ENCODE data around the gene DYSF.

DYSF gene

DNA sequence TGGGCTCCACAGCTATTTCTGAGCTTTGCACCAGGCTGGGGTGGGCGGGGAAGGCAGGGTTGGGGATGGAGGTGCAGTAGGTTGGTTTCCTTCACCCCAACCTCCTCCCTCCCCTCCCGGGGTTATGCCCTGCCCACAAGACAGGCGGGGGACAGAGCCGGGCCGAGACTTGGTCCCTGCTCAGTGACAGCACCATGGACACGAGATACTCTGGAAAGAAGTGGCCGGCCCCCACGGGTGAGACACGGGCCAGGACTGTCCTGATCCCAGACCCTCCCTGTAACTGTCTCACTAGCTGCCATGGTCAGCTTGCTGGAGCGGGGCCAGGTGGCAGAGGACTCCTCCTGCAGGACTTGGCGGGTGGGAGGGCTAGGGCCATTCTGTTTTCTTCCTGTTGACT, 59.7 kb downstream of the DYSF start:
- DNase-seq (ENCODE audit: low read depth) = no peak
- H3K4me3 ChIP-seq (replicated peaks; ENCODE audit: low read depth, low read length) = no peak overlapping the region
- TF ChIP-seq, protein P1, sequence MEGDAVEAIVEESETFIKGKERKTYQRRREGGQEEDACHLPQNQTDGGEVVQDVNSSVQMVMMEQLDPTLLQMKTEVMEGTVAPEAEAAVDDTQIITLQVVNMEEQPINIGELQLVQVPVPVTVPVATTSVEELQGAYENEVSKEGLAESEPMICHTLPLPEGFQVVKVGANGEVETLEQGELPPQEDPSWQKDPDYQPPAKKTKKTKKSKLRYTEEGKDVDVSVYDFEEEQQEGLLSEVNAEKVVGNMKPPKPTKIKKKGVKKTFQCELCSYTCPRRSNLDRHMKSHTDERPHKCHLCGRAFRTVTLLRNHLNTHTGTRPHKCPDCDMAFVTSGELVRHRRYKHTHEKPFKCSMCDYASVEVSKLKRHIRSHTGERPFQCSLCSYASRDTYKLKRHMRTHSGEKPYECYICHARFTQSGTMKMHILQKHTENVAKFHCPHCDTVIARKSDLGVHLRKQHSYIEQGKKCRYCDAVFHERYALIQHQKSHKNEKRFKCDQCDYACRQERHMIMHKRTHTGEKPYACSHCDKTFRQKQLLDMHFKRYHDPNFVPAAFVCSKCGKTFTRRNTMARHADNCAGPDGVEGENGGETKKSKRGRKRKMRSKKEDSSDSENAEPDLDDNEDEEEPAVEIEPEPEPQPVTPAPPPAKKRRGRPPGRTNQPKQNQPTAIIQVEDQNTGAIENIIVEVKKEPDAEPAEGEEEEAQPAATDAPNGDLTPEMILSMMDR (IDR thresholded peaks at IDR 0.05; ENCODE audit: low read length, missing control alignments) = no peak

- no peak for DNase-seq (ENCODE audit: low read depth)
- TF ChIP-seq, protein P1 (IDR thresholded peaks at IDR 0.05; ENCODE audit: low read length, missing control alignments) = no peak
- H3K4me3 ChIP-seq (replicated peaks; ENCODE audit: low read depth, low read length) = no peak overlapping the region
Observed at GRCh38 chr2:71513721-71514120, 60.4 kb downstream of the DYSF start.

- no peak for DNase-seq (ENCODE audit: low read depth)
- H3K4me3 ChIP-seq (replicated peaks; ENCODE audit: low read depth, low read length) = no peak overlapping the region
- TF ChIP-seq, protein P1 (IDR thresholded peaks at IDR 0.05; ENCODE audit: low read length, missing control alignments) = no peak
Observed at GRCh38 chr2:71516253-71516888, 63.0 kb downstream of the DYSF start.

GRCh38 chr2:71517851-71518250, 64.5 kb downstream of the DYSF start:
- no peak for DNase-seq (ENCODE audit: low read depth)
- H3K4me3 ChIP-seq (replicated peaks; ENCODE audit: low read depth, low read length) = no peak overlapping the region
- TF ChIP-seq, protein P1 (IDR thresholded peaks at IDR 0.05; ENCODE audit: low read length, missing control alignments) = no peak

DNA sequence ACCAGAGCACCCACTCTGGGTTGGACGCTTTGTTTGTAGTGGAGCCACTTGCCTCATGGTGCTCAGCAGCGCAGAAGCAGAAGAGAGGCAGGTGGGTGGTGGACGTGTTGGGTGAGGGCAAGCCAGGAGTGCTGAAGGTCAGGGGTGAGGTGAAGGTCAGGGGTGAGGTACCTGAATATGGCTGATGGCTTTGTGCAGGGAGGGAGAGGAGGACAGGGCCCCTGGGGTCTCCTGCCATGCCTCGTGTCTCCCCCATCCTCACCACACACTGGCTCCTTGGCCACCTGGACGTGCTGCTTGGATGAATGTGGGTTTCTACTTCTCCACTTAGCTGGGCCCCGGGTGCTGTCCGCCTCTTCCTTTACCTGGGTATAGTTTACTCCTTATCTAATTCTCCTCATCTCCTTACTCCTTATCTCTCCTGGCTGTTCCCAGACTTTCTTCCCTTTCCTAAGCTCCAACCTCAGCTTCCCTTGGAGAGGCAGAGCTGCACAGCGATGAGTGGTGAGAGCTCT, 68.1 kb downstream of the DYSF start:
- TF ChIP-seq, protein P1 (IDR thresholded peaks at IDR 0.05; ENCODE audit: low read length, missing control alignments) = no peak
- DNase-seq (ENCODE audit: low read depth) = no peak
- no peak overlapping the region for H3K4me3 ChIP-seq (replicated peaks; ENCODE audit: low read depth, low read length)

DNA sequence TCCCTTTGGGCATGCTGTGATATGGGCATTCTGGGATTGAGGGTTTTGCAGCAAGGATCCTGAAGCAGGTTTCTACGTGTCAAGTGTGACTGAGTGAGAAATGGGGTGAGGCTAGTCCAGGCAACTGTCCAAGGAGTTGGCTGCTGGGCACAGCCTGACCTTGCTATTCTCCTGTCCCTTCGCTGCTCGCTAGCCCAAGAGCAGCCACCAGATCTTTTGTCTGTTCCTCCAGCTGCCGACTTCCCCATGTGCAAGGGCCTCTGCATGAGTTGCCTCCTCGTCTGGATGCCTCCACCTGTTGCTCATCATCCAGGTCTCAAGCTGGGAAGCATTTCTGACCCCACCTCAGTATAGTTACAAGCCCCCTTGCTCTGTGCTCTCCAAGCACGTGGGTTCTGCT, 71.1 kb downstream of the DYSF start:
- H3K4me3 ChIP-seq (replicated peaks; ENCODE audit: low read depth, low read length) = no peak overlapping the region
- DNase-seq (ENCODE audit: low read depth) = no peak
- TF ChIP-seq, protein P1 (IDR thresholded peaks at IDR 0.05; ENCODE audit: low read length, missing control alignments) = no peak

DNA sequence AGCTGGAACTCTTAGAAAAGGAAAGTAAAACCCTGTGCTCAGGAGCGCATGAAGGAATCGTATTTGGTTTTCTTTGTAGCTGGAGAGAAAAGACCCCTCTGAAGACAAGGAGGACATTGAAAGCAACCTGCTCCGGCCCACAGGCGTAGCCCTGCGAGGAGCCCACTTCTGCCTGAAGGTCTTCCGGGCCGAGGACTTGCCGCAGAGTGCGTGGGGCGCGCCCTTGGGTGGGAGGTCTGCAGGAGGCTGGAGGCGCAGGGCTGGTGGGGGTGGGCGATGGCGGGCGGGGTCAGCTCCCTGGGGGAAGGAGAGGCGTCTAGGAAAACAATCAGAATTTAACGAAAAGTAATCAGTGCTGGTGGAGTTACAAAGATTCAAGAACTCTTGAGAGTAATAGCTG, 72.8 kb downstream of the DYSF start:
- TF ChIP-seq, protein P1 (IDR thresholded peaks at IDR 0.05; ENCODE audit: low read length, missing control alignments) = no peak
- no peak for DNase-seq (ENCODE audit: low read depth)

More for the DNA sequence above, 72.8 kb downstream of the DYSF start:
- no peak overlapping the region for H3K4me3 ChIP-seq (replicated peaks; ENCODE audit: low read depth, low read length)
